Neutrophil (primary cell): ENCODE data around the gene SLC18A2.

Experiments
- H3K27ac ChIP-seq: fragments of 200-600 bp; sonication (generic); 2 replicates; pipeline ENCODE4 v1.5.1; 2016; ENCODE audit warnings: mild to moderate bottlenecking, moderate library complexity
- H3K27me3 ChIP-seq: fragments of 200-600 bp; sonication (generic); 2 replicates; pipeline ENCODE4 v1.6.0; 2016; ENCODE audit warnings: mild to moderate bottlenecking
- H3K36me3 ChIP-seq: fragments of 200-600 bp; sonication (generic); 2 replicates; pipeline ENCODE4 v1.5.1; 2017
- H3K4me1 ChIP-seq, 2 experiments: fragments of 200-600 bp in 1 of 2; sonication (generic) in 1 of 2; 1 replicate in 1 of 2; 2 replicates in 1 of 2; pipeline versions ENCODE4 v1.5.1 to v1.6.1; 2013 to 2016; ENCODE audit warnings: low read depth in 1 of 2, low read length in 1 of 2, mild to moderate bottlenecking in 1 of 2, moderate library complexity in 1 of 2; ENCODE audit not compliant: control insufficient read depth in 1 of 2, insufficient read depth in 1 of 2
- H3K4me3 ChIP-seq, 2 experiments: fragments of 200-600 bp in 1 of 2; sonication (generic) in 1 of 2; 1 replicate in 1 of 2; 2 replicates in 1 of 2; pipeline ENCODE4 v1.5.1; 2013 to 2016; ENCODE audit warnings: low read depth in 1 of 2, low read length in 1 of 2, mild to moderate bottlenecking in 1 of 2, moderate library complexity in 1 of 2
- H3K9me3 ChIP-seq: fragments of 200-600 bp; sonication (generic); 2 replicates; pipeline ENCODE4 v1.5.1; 2016
- TF ChIP-seq, protein P1 (sequence below): fragments of 200-600 bp; sonication (generic); IDR thresholded peaks from 2 replicates; pipeline ENCODE4 v1.5.1; 2016; ENCODE audit warnings: antibody characterized with exemption

Gene SLC18A2

DNA sequence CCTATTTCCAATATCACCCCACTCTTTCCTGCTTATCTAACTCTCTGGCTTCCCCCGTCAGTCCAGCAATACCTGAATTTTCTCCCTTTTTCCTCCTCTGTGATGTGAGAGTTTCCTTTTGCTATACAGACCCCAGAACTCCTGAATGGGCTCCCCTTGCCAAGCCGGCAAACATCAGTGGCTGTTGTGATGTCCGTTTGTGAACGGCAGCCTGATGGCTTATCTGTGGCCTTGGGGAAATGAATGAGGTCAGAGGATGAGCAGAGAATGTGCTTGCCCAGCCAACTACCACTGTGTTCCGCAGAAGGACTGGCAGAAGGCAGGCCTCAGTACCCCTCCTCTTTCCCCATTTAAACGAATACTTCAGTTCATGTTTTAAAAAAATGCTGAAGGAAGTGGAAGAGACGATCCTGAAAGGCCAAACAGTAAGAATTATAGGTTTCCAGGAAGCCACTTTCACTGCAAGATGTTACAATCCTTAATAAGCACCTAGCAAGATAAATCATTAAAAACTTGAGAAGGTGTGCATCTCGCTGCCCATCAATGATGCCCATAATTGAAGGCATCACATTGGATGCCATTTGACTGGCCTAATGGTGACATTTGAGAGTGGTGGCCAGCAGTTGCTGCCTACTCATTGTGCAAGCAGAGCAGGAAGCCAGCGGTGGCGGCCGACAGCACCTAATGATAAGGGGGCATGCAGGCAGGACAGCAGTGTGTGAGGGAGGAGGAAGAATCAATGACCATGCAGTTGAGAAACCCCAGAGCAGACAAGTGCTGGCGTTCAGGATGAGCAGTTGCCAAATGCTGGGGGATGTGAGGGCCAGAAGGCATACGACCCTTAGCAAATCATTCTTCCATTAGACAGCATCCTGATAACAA, 31.5 kb downstream of the SLC18A2 start:
- Histone ChIP-seq H3K4me3 (no peak overlapping the region), H3K27ac (peak overlapping the region; percentile 58), H3K27me3 (no peaks in the 10 kb centered on the region), H3K4me1 (peaks cover 18 to 28% of the 10 kb centered on the region in 2 experiments), H3K36me3 (peaks cover 10% of the 10 kb centered on the region), H3K9me3 (no peaks in the 10 kb centered on the region)
- TF ChIP-seq, protein P1, sequence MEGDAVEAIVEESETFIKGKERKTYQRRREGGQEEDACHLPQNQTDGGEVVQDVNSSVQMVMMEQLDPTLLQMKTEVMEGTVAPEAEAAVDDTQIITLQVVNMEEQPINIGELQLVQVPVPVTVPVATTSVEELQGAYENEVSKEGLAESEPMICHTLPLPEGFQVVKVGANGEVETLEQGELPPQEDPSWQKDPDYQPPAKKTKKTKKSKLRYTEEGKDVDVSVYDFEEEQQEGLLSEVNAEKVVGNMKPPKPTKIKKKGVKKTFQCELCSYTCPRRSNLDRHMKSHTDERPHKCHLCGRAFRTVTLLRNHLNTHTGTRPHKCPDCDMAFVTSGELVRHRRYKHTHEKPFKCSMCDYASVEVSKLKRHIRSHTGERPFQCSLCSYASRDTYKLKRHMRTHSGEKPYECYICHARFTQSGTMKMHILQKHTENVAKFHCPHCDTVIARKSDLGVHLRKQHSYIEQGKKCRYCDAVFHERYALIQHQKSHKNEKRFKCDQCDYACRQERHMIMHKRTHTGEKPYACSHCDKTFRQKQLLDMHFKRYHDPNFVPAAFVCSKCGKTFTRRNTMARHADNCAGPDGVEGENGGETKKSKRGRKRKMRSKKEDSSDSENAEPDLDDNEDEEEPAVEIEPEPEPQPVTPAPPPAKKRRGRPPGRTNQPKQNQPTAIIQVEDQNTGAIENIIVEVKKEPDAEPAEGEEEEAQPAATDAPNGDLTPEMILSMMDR = no peak

DNA sequence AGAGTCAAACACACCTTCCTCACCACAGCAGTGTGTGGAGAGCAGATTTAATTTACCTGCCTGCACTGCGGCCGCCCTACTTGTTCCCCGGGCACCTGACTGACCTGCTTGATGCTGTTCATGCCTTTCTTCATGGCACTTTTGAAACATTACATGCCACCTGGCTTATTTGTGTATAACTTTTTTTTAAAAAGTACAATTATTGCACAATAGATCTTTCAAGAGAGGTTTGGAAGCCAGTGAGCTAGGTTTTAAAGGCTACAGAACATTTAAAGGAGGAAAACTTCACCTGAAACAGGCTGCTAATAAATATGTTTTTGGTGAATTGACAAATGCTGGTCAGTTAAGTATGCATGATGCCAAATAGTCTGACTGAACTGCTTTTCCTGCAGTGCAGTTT, 33.1 kb downstream of the SLC18A2 start:
- Histone ChIP-seq H3K4me3 (no peak overlapping the region), H3K36me3 (no peaks in the 10 kb centered on the region), H3K27ac (no peak overlapping the region), H3K27me3 (no peaks in the 10 kb centered on the region), H3K9me3 (no peaks in the 10 kb centered on the region), H3K4me1 (peaks cover 18 to 28% of the 10 kb centered on the region in 2 experiments)
- TF ChIP-seq, protein P1 = no peak

DNA sequence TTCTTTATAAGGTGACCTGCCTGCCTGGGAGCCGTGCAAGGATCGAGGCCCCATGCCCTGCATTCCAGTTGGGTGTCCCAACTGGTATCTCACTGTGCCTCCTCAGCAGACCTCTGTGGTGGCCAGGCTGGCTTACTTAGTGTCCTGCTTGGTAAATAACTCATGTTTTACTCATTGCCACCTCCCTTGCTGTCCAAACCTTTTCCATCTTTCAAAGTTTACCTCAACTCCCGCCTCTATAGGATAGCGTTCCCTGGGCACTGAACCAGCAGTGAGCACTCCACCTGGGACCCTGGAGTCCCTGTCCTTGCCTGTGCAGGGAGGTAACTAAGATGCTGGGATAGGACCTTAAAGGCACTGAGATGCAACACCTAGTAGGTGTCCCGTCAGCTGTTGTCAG, 33.6 kb downstream of the SLC18A2 start:
- no peaks in the 10 kb centered on the region for H3K9me3 ChIP-seq
- H3K4me3 ChIP-seq = no peak overlapping the region
- H3K36me3 ChIP-seq = no peaks in the 10 kb centered on the region
- TF ChIP-seq, protein P1 = no peak
- H3K27ac ChIP-seq = no peak overlapping the region
- H3K4me1 ChIP-seq = peaks cover 18 to 28% of the 10 kb centered on the region in 2 experiments
- H3K27me3 ChIP-seq = no peaks in the 10 kb centered on the region

DNA sequence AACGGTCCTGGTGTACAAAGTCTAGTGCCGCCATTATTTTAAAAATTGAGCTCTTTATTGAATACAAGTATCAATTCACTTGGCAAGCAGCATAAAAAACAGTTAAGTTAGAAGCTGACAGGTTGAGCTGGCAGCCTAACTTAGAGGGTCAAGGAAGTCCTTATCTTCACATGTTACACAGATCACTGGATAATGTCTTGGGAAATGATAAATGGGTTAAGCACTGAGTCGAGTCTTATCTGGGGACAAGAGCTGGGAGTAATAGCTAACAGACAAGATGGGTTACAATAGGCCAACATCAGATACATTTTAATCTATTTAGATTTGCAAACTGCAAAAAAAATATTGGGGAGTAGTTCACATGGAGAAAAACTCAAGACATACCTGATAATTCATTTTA, 34.2 kb downstream of the SLC18A2 start:
- Histone ChIP-seq H3K36me3 (no peaks in the 10 kb centered on the region), H3K27me3 (no peaks in the 10 kb centered on the region), H3K4me3 (no peak overlapping the region), H3K9me3 (no peaks in the 10 kb centered on the region), H3K27ac (no peak overlapping the region), H3K4me1 (peaks cover 18 to 28% of the 10 kb centered on the region in 2 experiments)
- TF ChIP-seq, protein P1 = no peak

DNA sequence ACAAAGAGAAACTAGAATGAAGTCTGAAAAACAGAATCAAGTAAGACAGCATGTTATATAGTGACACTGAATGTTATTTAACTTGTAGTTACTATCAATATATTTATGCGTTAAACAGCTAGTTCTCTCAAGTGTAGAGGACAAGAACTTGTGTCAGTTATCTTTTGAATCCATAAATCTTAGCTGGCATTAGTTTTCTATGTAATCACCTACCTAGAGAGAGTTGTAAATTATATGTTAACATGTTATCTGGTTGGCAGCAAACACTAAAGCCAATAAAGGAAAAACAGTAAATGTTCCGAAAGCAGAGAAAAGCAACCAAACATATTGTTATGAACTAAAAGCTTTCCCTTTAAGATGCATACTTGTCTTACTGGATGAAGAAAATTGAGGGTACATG, 36.8 kb downstream of the SLC18A2 start:
- peaks cover 13 to 15% of the 10 kb centered on the region in 2 experiments for H3K4me1 ChIP-seq
- no peaks in the 10 kb centered on the region for H3K27me3 ChIP-seq
- no peaks in the 10 kb centered on the region for H3K36me3 ChIP-seq
- H3K27ac ChIP-seq = no peak overlapping the region
- no peak overlapping the region for H3K4me3 ChIP-seq
- TF ChIP-seq, protein P1 = no peak
- H3K9me3 ChIP-seq = no peaks in the 10 kb centered on the region
